HEK293T (cell line): ENCODE data around the gene POLL.

Source experiments
- ARNT ChIP-seq: fragments of 450-650 bp; IDR thresholded peaks from 2 replicates; pipeline ENCODE4 v1.6.1; 2017; ENCODE audit warnings: mild to moderate bottlenecking
- BHLHE40 ChIP-seq: fragments of 450-650 bp; IDR thresholded peaks from 2 replicates; pipeline ENCODE4 v1.6.1; 2016; ENCODE audit warnings: mild to moderate bottlenecking, moderate library complexity, borderline replicate concordance
- FOXA1 ChIP-seq: fragments of 450-650 bp; IDR thresholded peaks from 2 replicates; pipeline ENCODE4 v1.6.1; 2016; ENCODE audit warnings: mild to moderate bottlenecking
- FOXK2 ChIP-seq: fragments of 450-650 bp; IDR thresholded peaks from 2 replicates; pipeline ENCODE4 v1.6.1; 2016; ENCODE audit warnings: mild to moderate bottlenecking
- FOXM1 ChIP-seq: fragments of 450-650 bp; IDR thresholded peaks from 2 replicates; pipeline ENCODE4 v1.6.1; 2017; ENCODE audit warnings: mild to moderate bottlenecking, borderline replicate concordance
- HDGF ChIP-seq: fragments of 450-650 bp; IDR thresholded peaks from 2 replicates; pipeline ENCODE4 v1.6.1; 2017; ENCODE audit warnings: antibody characterized with exemption, borderline replicate concordance
- NFRKB ChIP-seq: fragments of 450-650 bp; IDR thresholded peaks from 2 replicates; pipeline ENCODE4 v1.6.1; 2016; ENCODE audit warnings: mild to moderate bottlenecking, moderate library complexity
- SP1 ChIP-seq: fragments of 450-650 bp; IDR thresholded peaks from 2 replicates; pipeline ENCODE4 v1.6.1; 2017
- SUZ12 ChIP-seq: fragments of 450-650 bp; IDR thresholded peaks from 2 replicates; pipeline ENCODE4 v1.6.1; 2016; ENCODE audit warnings: mild to moderate bottlenecking
- TARDBP ChIP-seq: fragments of 450-650 bp; IDR thresholded peaks from 2 replicates; pipeline ENCODE4 v1.6.1; 2016
- ZNF384 ChIP-seq: fragments of 450-650 bp; IDR thresholded peaks from 2 replicates; pipeline ENCODE4 v1.6.1; 2016
- TF ChIP-seq, protein P1 (sequence below): fragments of 450-650 bp; IDR thresholded peaks from 2 replicates; pipeline ENCODE4 v1.6.1; 2016

DNA sequence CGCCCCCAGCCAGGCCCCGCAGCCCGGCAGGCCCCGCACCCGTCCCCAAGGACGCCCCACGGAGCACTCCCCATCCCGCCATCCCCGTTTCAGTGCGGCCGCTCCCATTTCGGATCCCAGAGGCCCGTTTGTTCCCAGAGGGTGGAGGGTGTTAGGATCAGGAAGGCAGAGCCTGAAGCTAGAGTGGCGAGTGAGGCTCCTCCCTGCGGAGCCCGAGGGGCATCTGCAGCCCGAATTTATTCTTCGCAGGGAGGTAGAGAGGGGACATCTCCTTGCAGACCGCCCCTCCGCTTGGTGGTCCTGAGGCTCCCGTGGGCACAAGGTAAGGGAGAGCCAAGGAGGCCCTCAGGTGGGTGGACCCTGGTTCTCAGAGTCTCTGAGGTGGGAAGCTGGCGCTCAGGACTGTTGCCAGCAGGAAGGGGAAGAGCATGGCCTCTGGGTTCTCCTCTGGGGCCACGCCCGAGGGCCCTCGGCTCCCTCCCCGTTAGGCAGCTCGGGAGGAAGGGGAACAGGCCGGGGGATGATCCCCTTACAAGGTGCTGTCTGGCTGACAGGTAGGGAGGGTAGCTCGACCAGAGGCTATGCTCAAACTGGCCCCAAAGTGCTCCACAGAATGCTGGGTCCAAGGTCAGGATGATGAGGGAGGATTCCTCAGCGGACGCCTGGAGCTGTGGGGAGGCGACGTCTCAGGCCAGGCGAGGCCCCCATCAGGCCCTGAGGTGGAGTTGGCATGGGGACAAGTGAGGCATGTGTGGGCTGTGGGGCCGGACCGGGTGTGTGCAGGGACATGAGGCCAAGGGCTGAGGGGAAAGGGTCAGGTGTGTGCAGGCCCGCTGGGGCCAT, 17.4 kb downstream of the POLL start:
- TF ChIP-seq SUZ12 (no peak), SP1 (no peak), FOXM1 (no peak), FOXK2 (no peak), FOXA1 (no peak), HDGF (no peak), BHLHE40 (no peak), NFRKB (no peak), TARDBP (no peak), ARNT (no peak), ZNF384 (no peak)
- TF ChIP-seq, protein P1, sequence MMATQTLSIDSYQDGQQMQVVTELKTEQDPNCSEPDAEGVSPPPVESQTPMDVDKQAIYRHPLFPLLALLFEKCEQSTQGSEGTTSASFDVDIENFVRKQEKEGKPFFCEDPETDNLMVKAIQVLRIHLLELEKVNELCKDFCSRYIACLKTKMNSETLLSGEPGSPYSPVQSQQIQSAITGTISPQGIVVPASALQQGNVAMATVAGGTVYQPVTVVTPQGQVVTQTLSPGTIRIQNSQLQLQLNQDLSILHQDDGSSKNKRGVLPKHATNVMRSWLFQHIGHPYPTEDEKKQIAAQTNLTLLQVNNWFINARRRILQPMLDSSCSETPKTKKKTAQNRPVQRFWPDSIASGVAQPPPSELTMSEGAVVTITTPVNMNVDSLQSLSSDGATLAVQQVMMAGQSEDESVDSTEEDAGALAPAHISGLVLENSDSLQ: no peak
